LNCaP clone FGC (cell line): Measurements from ENCODE around the gene PUDP.

Source experiments
- DNase-seq: peaks from one replicate; pipeline ENCODE4 v3.0.0-alpha.2; 2011; ENCODE audit warnings: low read depth
- H3K4me3 ChIP-seq: 2 replicates; pipeline ENCODE4 v1.5.1; 2011; ENCODE audit warnings: mild to moderate bottlenecking, low read depth, low read length, control low read depth
- TF ChIP-seq, protein P1 (sequence below): IDR thresholded peaks from 2 replicates; pipeline ENCODE4 v1.5.1; 2012; ENCODE audit warnings: mild to moderate bottlenecking; ENCODE audit not compliant: control insufficient read depth, insufficient read depth; ENCODE audit errors: extremely low read depth

PUDP gene

GRCh38 chrX:7127056-7127455 is 20.9 kb downstream of the PUDP start:
- TF ChIP-seq, protein P1, sequence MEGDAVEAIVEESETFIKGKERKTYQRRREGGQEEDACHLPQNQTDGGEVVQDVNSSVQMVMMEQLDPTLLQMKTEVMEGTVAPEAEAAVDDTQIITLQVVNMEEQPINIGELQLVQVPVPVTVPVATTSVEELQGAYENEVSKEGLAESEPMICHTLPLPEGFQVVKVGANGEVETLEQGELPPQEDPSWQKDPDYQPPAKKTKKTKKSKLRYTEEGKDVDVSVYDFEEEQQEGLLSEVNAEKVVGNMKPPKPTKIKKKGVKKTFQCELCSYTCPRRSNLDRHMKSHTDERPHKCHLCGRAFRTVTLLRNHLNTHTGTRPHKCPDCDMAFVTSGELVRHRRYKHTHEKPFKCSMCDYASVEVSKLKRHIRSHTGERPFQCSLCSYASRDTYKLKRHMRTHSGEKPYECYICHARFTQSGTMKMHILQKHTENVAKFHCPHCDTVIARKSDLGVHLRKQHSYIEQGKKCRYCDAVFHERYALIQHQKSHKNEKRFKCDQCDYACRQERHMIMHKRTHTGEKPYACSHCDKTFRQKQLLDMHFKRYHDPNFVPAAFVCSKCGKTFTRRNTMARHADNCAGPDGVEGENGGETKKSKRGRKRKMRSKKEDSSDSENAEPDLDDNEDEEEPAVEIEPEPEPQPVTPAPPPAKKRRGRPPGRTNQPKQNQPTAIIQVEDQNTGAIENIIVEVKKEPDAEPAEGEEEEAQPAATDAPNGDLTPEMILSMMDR: no peak
- no peak overlapping the region for H3K4me3 ChIP-seq
- DNase-seq: no peak

DNA sequence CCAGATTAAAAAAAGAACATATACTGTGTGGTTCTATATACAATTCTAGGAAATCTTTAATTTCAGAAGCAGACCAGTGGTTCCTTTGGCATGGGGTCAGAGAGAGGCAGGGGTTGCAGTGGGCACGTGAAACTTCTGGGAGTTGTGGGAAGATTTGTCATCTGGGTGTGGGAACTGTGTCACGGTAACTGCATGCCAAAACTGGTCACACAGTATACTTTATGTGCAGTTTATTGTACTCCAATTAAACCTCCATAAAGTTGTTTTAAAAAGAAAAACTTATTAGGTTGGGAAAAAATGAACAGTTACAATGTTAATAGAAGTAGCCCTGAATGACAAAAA is 27.1 kb downstream of the PUDP start:
- TF ChIP-seq, protein P1: no peak
- DNase-seq: no peak
- peak overlapping the region; percentile 32; the same call in 1 of the 2 replicates for H3K4me3 ChIP-seq

DNA sequence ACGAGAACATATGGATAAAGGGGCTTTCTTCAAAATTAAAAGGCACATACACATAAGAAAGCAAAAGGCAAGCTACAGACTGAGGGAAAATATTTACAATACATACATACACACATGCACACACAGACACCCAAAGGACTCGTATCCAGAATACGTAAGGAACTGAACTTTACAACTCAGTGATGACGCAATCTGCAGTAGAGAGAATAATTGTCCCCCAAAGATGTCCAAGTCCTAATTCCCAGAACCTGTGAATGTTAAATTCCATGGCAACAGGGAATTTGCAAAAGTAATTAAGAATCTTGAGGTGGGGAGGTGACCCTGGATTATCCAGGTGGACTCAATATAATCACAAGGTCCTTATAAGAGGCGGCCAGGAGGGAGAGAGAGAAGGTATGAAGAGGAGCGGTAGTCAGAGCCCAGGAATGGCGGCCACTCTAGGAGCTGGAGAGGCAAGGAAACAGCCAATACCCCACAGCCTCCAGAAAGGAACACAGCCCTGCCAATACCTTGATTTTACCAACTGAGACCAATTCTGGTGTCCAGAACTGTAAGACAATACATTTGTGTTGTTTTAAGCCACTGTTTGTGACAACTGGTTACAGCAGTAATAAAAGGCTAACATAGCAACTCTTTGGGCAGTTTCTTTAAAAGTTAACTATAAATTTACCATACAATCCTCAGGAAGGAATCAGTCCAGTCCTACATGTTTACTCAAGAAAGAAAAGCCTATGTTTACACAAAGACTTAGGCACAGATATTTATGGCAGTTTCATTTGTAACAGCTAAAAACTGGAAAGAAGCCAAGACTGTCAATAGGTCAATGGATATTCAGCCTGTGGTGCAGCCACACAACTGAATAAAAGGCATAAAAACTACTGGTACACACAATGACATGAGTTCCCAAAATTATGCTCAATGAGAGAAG is 27.7 kb downstream of the PUDP start:
- peak overlapping the region; percentile 44 for H3K4me3 ChIP-seq
- DNase-seq: peak; percentile 78

GRCh38 chrX:7117587-7117986 is 30.4 kb downstream of the PUDP start:
- DNase-seq: no peak
- no peak overlapping the region for H3K4me3 ChIP-seq
- TF ChIP-seq, protein P1: no peak

More for the DNA sequence above, 27.7 kb downstream of the PUDP start:
- TF ChIP-seq, protein P1: no peak

- DNase-seq: no peak
- TF ChIP-seq, protein P1: no peak
- H3K4me3 ChIP-seq: no peak overlapping the region
Measured at GRCh38 chrX:7116081-7116480, 31.9 kb downstream of the PUDP start.

DNA sequence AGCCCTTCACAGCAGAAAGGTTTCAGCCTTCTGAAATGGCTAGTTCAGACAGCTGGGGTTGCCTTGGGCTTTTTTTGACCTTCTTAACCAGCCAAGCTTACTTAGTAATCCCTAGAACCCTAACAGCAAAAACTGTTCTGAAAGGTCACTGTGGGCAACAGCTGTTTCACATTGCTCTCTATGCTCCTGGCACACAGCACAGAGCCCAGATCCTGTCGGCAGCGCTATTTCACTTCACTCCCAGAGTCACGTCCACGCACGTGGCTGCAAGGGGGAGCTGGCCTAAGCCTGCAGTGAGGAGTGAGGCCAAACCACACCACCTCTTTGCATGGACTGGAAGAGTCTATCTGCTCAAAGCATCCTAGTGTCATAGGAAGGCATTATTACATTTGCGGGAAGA is 32.4 kb downstream of the PUDP start:
- TF ChIP-seq, protein P1: no peak
- H3K4me3 ChIP-seq: no peak overlapping the region
- DNase-seq: no peak

DNA sequence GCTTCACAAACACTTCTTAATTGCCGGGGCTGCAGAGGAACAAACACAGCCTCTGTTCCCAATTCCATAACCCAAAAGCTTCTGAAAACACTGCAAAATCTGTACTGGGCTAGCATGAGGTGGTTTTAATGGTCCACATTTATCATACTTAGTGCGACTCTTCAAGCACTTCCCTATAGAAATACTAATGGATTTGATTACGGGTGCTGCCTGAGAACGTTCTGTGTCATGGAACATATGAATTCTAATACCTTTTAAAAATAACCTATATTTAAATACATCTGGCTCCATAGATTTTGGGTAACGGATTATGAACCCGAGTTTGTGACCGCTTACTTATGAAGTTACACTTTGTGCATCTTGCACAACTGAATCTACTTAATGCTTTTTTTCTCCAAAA is 35.9 kb downstream of the PUDP start:
- no peak overlapping the region for H3K4me3 ChIP-seq
- no peak for DNase-seq
- TF ChIP-seq, protein P1: no peak
